Fibroblast of skin of right quadriceps (primary cell): ENCODE data around the gene MED12L.
A peak's percentile ranks its signal among the peaks of the same experiment; 100 is the strongest.

Experiments
- DNase-seq: peaks from one replicate; pipeline ENCODE4 v3.0.0-alpha.2; 2013

Gene MED12L

DNA sequence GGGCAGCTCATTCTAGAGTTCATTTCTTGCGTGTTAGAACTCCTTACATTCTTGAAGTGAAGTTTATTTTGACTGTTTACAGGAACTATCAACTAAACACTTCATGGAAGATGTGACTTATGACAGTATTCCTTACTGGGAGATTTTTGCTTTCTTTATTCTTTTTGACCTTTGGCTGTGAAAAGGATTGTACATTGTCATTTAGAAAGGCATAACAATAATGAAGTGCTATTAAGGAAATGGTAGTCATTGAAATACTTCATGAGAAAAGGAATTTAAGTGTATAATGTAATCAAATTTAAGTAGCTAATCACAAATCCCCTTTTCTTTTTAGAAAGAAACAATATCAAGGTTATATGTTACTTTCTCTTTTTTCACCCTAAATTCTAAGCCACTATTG lies 181.6 kb downstream of the MED12L start:
- no peak for DNase-seq

DNA sequence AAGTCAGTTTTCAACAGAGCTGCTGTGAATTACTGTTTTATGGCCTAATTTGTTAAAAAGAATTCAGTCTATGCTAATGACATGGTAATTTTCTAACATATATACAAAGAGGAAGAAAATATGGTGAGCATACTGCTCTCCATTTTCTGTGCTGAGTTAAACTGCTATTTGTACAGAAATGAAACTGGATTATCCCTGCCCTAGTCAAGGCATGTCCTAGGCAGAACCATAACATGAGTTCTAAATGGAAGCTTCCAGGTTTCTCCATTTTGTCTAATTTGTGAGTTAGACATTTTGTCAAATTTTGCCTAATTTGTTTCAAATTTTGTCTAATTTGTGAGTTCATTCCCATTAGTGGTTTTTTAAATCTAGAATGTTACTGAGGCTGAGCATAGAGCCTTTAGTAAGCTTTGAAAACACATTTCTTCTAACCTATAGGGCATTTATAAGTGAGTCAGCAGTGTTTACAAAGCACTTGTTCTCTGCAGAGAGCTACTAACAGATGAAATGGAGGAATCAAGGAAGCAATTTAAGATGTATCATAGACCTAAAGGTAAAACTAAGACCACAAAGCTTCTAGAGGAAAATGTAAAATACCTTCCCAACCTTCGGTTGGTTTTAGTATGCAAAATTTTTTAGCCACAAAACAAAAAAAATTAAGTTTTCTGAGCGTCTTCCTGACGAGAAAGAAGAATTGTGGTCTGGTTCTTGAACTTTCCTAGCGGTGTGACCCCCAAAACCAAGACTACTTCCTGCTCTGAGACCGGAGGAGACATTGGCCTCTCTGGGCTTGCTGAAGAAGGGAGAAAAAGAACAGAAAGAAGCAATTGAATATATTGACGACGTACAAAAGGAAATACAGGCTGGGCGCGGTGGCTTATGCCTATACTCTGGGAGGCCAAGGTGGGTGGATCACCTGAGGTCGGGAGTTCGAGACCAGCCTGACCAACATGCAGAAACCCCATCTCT lies 183.1 kb downstream of the MED12L start:
- no peak for DNase-seq

DNA sequence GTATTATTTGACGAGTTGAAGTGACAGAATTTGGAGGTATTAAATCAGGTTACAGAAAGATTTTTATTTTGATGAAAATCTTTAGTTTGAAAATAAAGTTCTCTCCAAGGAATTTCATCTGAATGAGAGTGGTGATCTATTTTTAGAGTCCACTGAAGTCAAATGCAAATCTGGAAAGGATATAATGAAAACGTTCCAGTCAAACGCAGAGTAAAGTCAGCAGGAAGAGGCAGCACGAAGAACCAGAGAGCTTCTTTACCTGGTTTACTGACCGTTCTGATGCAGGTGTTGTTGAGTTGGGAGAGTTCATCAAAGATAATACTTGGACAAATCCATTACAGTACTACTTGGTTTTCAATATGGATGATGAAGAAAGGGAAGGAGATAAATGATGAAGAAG lies 184.2 kb downstream of the MED12L start:
- no peak for DNase-seq

DNA sequence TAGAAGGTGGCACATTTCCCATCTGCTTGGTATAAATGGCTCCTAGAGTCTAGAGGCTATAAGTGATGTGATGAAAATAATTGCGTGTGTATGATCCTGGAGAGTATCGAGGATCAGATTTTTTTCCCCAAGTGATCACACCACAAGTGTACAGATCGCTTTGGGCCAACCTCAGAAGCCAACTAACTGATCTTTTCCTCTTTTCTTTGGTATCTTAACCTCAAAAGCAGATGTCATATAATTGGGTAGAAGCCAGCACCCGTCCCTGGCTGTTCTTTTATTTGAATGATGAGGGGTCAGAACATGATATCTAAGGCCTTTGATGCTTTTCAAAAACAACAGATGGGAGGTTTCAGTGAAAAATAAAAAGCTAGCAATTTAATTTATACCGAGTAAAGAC lies 189.6 kb downstream of the MED12L start:
- DNase-seq = no peak

DNA sequence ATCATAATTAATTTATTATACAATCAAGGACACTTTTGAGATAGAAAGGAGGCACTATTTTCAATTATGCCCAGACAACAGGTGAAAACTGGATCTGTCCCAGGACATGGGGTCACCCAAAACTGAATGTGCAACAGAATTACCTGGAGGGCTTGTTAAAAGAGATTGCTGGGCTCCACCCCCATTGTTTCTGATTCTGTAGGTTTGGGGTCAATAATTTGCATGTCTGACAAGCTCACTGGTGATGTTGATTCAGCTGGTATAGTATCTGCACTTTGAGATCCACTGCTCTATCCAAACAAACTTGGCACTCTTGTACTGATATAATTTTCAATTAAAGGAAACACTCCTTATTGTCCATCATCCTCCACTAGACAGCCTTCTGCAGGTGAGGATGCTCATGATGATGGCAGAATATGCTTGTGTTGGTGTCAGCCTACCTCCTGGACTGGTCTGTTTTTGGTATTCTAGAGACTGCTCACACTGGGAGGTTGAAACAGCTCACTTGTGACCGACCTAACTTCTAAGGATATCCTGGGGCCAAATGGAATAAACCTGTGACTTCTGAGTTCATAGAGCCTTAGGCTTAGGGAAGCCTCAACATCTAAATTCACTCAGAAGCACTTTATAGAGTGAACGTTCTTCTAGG lies 190.7 kb downstream of the MED12L start:
- no peak for DNase-seq

DNA sequence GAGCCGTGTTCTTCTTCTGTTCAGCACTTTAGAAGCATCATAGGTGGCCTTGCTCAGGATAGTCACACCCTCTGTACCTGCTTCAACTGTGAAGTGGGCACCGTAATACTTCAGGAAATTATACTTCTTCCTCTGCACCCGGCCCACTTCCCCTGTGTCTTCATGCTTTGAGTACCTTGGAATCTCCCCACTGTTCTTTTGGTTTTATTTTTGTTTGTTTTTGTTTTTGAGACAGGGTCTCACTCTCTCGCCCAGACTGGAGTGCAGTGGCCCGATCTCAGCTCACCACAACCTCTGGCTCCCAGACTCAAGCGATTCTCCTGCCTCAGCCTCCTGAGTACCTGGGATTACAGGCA lies 191.2 kb downstream of the MED12L start:
- DNase-seq = no peak

DNA sequence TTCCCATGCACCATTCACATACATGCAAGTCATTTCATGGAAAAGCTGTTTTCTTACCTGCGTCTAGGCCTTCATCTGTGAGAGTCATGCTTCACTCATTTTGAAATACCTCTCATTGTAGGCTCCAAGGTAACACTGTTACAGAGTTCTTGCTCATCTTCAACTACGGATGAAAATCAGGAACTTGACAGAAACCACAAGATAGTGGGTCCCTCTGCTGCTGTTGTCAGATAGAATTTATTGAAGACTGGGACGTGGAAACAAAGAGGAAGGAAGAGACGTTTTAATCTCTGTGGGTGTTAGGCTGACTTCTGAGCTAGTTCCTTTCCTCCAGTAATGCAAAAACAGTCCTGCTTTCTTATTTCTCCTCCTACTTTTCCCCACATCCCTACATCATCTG lies 192.8 kb downstream of the MED12L start, which contains the start of gene P2RY14:
P2RY14 (minus strand) TSS at position 313 of the 400 bp plus-strand sequence. CDS start 64,226 bp downstream, outside the sequence.
- DNase-seq = no peak

DNA sequence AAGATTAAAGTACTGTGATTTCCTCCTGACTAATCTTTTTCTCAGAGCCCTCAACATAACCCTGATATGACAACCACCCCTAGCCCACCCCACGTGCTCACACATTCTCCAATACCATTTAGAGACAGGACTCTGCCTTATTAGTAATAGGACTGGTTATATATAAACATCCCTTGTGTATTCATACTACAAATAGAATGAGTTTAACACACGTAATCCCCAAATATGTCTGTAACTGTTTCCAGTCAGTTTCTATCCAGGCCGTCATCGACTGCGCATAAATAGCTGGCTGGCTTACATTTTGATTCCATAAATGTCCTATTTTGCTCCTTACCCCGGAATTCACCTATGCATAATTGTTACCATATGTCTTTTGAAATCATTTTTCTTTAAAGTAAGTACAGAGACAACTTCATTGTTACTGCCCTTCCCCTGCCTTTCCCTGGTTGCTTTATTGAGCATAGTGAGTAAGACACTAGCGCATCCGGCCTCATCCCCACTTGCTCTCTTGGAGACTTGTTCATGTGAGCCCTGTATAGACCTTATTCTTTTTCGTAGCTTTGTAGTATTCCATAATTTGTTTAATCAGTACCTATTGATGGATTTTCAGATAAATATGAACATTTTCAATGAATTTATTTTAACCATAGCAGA lies 196.3 kb downstream of the MED12L start:
- DNase-seq = peak; percentile 89

DNA sequence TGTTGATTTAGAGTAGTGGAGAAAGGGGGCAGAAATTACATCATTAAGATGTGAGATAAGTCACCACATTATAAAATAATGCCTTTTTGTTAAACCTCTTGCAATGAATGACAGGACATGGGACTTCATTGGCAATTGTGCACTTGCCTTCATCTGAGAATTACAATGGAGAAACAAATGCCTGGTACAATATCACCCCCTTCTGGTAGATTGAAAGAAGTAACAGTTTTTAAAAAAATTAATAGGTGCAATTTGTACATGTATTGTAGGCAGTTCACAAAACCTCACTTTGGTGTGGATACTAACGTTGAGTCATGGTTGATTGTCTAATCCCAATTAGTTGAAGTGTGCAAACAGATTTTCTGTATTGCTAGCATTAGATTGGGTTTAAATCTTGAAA lies 197.5 kb downstream of the MED12L start:
- peak; percentile 70 for DNase-seq

DNA sequence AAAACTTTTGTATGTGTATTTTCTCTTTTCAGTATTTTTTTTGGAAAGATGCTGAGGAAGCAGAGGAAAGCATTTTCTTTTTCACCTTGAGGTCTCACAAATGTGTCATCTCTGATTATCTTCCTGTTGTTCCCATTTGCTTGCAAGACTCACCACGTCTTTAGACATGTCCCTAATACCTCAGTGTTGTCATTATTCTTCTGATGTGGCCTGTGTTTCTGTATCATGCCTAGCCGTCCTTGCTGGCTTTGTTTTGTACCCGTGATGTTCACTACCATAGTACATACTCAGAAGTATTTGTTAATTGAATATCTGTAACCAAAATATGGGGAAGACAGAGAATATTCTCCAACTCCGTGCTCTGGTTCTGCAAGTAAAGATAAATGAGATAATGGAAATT lies 197.9 kb downstream of the MED12L start:
- DNase-seq = no peak

DNA sequence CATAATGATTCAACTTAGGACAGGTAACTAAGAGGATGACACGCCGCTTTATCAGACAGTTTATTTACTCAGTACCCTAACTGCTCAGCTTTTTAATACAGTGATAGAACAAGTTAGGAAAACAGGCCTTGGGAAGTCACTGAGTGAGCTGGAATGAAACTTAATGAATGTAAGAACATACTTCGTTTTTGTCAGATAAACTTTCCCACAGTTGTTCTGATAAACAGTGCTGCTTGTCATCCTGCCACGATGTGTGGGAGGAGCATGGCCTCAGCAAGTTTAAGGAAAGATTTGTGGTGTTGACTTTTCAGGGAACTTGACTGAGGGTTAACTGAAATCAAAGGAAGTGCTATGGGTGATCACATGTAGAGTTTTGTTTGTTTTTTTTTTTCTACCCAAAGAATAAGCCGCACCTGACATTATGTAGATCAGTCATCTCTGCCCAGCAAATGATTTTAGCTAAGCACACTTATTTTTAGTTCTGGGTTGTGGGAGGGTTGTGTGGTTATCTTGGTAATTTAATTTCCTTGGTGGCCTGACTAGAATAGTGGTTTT lies 198.5 kb downstream of the MED12L start:
- peak; percentile 28 for DNase-seq

DNA sequence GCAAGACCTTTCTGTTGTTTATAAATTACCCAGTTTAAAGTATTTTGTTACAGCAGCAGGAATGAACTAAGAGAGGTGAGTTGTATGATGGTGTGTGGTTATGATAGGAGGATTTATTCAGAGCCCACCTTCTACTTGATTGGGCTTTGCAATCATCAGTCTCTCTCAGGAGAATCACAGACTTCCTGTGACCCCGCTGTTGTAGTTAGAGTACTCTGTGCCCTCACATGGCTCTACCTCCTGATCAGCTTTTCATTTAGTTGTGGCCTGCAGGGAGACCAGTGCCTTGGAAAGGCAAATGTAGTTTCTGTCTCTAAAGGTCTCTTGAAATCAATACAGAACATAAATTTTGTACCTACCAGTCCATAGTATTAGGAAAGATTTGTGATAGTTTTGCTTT lies 200.5 kb downstream of the MED12L start:
- DNase-seq = no peak

DNA sequence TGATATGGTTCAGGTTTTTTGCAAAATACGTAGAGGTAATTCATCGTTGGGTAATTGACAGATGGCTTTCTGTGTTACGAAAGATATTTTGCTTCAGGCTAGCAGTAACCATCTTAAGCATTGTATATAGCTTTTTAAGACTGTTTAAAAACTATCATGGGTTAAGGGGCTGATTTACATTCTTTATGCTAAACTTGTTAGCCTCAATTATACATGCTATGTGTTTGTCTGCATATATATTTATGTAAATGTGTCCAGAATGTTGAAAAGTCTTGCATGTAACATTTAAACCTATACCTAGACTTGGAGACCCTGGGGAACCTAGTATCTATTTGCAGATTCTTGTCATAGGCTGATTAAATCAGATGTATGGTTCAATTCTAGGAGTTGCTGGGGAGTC lies 204.0 kb downstream of the MED12L start:
- DNase-seq = no peak

DNA sequence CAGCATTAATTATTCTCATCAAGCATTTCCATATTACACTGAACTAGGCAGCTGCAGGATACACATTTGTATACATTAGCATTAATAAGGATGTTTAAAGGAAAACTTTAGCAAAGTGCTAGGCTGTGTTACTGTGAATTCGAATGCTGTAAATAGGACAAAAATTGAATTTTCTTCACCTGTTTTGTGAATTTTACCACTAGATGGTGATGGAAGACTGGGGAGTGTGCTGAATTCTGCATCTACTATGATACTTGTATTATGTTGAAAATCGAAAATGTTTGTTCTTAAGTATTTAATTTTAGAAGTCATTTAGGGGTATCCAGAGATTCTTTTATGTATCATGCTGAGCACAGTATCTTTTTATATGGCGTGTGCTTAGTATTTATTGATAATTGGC lies 205.2 kb downstream of the MED12L start:
- DNase-seq = peak; percentile 41

DNA sequence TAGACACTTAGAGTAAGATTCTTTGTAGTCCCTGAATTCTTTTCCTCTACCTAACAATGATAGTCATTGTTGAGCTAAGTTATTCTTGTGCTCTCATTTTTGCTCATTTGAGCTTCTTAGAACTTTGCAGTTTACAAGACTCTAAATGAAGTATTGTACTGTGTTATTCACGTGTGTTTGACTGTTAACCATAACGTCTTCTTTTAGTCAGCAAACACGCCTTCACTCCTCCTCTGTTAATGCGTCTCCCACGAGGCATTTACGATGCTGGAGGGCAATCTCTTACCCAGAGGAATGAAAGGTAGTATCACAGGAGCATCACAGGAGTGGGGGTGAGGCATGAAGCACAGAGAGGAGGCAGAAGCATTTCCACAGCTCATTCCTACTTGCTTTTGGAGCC lies 207.7 kb downstream of the MED12L start:
- no peak for DNase-seq

DNA sequence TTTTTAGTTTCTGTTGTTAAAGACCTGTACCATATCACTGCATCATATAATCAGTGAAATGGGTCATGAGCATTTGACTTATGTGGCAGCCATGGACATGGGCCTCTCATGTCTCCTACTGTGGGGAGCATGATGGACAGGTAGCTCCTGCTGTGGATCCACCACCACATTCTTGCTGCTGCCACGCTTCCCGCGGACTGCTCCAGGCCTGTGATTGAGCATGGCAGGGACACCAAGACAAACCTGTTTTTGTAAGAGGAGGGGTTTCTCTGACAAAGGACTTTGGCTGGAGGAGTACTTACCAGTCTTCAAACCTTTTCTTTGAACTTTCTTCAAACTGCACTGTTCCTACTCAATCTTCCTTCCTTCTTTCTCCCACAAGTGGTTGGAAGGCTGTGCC lies 210.8 kb downstream of the MED12L start:
- no peak for DNase-seq

DNA sequence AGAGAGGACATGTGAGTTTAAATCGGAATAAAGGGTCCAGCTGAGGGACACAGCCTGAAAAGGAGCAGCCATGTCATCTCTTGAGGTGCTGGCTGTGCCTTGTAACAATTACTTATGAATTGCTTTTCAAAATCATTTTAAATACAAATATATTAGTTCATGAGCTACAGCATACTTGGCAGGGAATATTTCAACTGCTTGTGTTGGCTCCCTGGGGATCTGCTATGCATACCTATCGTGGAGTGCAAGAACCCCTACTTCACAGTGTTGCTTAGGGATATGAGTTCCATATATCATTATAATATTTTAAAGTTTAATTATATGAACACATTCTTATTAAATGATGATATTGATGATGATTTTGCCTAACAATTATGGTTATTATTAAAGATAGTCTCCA lies 212.0 kb downstream of the MED12L start:
- DNase-seq = no peak

DNA sequence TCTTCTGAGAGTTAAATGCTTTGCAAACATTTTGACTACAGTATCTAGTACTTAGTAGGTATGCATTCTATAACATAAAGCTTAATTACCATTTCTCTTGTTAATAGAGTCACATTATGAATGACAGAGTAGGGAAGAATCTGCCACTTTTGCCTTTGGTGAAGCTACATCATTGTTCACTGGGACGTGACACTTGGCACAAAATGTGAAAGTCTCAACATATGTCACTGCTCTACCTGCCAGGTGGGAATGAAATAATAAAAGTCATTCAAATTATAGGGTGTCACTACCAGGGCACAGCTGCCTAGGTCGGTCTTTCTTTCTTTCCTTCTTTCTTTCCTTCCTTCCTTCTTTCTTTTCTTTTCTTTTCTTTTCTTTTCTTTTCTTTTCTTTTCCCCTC lies 213.5 kb downstream of the MED12L start:
- DNase-seq = no peak

DNA sequence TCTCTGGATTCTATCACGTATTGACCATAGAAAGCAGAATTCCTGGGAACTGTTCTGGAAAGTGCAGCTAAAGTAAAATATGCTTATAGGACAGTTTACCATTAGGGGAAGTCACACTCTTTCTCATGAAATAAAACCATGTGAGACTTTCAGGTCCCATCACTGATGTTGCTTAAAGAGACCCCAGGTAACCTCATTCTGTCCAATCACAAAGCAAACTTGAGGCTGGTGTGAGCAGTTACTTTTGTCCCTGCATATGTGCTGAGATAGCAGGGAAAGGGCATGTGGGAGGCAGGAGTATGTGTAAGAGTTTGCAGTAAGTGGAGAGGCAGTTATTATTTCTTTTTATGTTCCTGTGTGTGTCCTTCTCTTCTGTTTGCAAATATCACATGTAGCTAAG lies 215.1 kb downstream of the MED12L start:
- DNase-seq = no peak

DNA sequence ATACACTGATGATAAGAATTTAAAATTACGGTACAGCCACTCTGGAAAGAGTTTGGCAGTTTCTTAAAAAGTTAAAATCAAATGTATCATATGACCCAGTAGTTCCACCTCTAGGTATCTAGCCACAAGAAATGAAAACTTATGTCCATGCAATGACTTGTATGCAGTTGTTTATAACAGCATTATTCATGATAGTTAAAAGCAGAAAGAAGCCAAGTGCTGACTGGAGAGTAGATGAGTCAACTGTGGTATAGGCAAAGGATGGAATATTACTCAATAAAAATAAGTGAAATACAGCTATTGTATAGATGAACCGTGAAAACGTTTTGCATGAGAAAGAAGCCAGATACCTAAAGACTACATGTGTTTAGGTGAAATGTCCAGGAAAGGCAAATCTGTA lies 216.3 kb downstream of the MED12L start:
- DNase-seq = peak; percentile 84

DNA sequence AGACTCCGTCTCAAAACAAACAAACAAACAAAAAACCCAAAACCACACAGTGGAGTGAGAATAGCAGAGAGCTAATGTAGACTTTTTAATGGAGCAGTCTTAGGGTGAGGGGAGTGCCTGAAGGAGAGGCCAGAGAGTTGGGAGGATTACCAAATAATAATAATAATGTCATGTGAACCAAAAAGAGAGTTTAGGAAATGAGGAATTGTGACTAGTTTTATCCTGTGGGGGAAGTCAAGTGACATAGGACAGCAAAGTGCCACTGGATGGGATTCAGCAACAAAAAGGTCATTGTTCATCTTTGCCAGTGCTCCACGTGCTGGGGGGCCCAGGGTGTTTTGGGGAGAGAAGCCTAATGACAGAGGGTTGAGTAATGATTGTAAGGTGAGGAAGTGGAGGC lies 218.3 kb downstream of the MED12L start:
- no peak for DNase-seq

DNA sequence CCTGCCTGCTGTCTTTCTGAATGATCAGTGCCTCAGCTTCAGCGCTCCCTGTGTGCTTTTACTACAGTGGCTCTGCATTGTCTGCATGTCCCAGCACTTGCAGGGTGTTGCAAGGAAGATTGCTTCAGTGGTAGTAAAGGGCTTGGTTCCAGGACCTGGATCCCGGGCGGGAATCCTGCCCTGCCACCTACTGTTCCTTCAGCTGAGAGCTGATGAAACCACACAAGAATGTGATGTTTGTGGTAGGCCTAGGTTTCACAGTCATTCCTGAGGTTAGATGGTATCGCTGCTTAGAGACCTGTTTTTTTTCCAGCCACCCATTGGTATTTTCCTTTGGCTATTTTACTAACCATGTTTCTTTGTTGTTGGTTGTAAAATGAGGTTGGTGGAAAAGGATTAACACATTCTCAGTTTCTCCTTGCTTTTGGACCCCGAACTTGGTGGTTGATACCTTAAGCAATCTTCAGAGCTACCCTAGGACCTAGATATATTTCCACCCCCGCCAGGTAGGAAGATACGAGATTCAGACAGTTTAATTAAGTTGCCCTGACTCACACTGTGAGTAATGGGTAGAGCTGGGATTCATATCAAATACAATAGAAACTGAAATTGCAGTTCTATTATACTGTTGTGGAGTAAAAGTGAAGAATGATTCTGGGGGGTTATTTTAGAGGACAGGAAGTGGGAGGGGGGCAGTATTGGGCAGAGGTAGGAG lies 219.8 kb downstream of the MED12L start:
- peak; percentile 99 for DNase-seq

DNA sequence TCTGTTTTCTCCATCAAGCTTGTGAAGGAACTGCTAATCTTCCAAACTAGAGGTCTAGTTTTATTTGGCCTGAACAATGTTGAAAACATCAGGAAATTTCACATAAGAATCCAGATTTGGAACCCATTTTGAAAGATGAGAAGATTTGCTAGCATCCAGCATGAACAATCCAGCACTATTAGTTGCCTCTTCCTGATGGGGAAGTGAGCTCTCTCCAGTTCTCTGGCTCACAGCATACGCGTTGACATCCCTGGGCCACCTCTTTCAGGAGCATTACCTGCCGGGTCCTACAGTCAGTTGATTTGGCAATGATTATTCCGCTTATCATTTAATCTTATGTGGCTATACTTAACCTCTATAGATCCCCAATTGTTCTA lies 220.3 kb downstream of the MED12L start:
- no peak for DNase-seq
